KBM-7 (cell line): Measurements from ENCODE around the gene CPXM1.
"Not testable (repeated sequence)": the region's sequence is repeated elsewhere in the genome, so short reads cannot be mapped to it uniquely, and the experiment has no call there.

ENCODE experiments used
- DNase-seq: peaks from one replicate; pipeline ENCODE4 v3.0.0-alpha.2; 2015
- in situ Hi-C: fragments of 300-500 bp; cut with MboI; formaldehyde crosslinking; loops from 2 replicates; pipeline ENCODE4 v1.14.3; 2020; ENCODE audit warnings: low sequenced_read_pairs, low pct_unique_long_range_greater_than_20kb, mixed read lengths

The CPXM1 gene

GRCh38 chr20:2826655-2827054 lies 26.2 kb upstream of the CPXM1 start:
- DNase-seq: peak; percentile 13
- in situ Hi-C loops: no loop called here

- in situ Hi-C loops: no loop called here
- DNase-seq: no peak
These were observed 25.3 kb upstream of the CPXM1 start for GRCh38 chr20:2825761-2826160.

- DNase-seq: peak; percentile 42
- in situ Hi-C loops: no loop called here
These were observed 21.6 kb upstream of the CPXM1 start for GRCh38 chr20:2822073-2822472.

GRCh38 chr20:2820896-2821869 lies 20.8 kb upstream of the CPXM1 start:
- in situ Hi-C loops: no loop called here
- no peak for DNase-seq

- no peak for DNase-seq
- in situ Hi-C loops: no loop called here
These were observed 19.9 kb upstream of the CPXM1 start for GRCh38 chr20:2820084-2820895.

- no peak for DNase-seq
- in situ Hi-C loops: no loop called here
These were observed 17.6 kb upstream of the CPXM1 start for GRCh38 chr20:2817891-2818595.

- in situ Hi-C loops: no loop called here
- no peak for DNase-seq
These were observed 16.9 kb upstream of the CPXM1 start for GRCh38 chr20:2817341-2817726.

- in situ Hi-C loops: no loop called here
- peak; percentile 52 for DNase-seq
These were observed 16.3 kb upstream of the CPXM1 start for GRCh38 chr20:2816583-2817340.

GRCh38 chr20:2816030-2816582 lies 15.7 kb upstream of the CPXM1 start, which contains the start of gene TMEM239:
TSS of gene TMEM239 (plus strand) at chr20:2816364. CDS start at chr20:2816555, 191 bp downstream.
- no peak for DNase-seq
- in situ Hi-C loops: no loop called here

- in situ Hi-C loops: no loop called here
- no peak for DNase-seq
These were observed 14.9 kb upstream of the CPXM1 start for GRCh38 chr20:2815242-2815900.

- DNase-seq: peak; percentile 53
- in situ Hi-C loops: no loop called here
These were observed 14.2 kb upstream of the CPXM1 start, which contains the start of gene C20orf141 for GRCh38 chr20:2814587-2815051. TSS of gene C20orf141 (plus strand) at chr20:2814987. CDS start at chr20:2815185, 198 bp downstream.

- in situ Hi-C loops: no loop called here
- no peak for DNase-seq
These were observed 13.6 kb upstream of the CPXM1 start for GRCh38 chr20:2814076-2814475.

GRCh38 chr20:2812189-2812588 lies 11.8 kb upstream of the CPXM1 start:
- DNase-seq: no peak
- in situ Hi-C loops: no loop called here

- DNase-seq: no peak
- in situ Hi-C loops: no loop called here
These were observed 9.3 kb upstream of the CPXM1 start for GRCh38 chr20:2809690-2810089.

GRCh38 chr20:2807929-2808328 lies 7.5 kb upstream of the CPXM1 start:
- in situ Hi-C loops, DNase-seq: not testable (repeated sequence)

GRCh38 chr20:2807019-2807418 lies 6.6 kb upstream of the CPXM1 start:
- in situ Hi-C loops: no loop called here
- no peak for DNase-seq

GRCh38 chr20:2806351-2806701 lies 5.9 kb upstream of the CPXM1 start:
- DNase-seq: no peak
- in situ Hi-C loops: no loop called here
